ENCODE data around the gene AKR1C2. TPM values are rescaled to one million over a fixed set of nuclear protein-coding genes. Genes with fewer than 3 reads are reported as not detected.
"Not testable (repeated sequence)": the region's sequence is repeated elsewhere in the genome, so short reads cannot be mapped to it uniquely, and the experiment has no call there.

AKR1C2 gene
- polyA plus RNA-seq, 1 donor, result 10.3 TPM

DNA sequence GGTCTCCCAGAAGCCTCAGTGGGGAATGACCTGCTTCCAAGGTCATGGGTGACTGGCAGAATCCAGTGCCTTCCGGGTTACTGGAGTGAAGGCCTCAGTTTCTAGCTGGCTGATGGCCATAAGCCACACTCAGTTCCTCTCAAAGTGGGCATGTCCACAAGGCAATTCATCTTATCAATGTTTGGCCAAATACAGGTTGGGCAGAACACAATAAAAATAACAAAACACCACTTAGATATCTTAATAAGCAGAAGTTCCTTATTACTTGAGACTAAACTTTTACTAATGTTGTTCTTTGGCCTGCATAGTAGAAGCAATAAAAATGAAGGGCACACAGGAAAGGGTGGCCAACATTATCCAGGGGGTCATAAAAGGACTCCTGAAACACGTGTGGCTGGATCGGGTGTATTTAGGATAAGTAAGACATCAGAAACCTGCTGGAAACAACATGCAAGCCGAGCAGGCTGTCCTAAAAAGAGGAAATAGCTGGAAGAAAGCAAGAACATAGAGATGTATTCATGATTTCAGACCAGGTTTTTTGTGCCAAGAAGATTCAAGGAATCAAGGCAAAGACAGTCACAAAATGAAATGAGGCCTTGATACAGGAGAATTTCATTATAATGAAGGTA lies 19.6 kb upstream of the AKR1C2 start:
- no peak for DNase-seq (ENCODE audit: low read depth)

DNA sequence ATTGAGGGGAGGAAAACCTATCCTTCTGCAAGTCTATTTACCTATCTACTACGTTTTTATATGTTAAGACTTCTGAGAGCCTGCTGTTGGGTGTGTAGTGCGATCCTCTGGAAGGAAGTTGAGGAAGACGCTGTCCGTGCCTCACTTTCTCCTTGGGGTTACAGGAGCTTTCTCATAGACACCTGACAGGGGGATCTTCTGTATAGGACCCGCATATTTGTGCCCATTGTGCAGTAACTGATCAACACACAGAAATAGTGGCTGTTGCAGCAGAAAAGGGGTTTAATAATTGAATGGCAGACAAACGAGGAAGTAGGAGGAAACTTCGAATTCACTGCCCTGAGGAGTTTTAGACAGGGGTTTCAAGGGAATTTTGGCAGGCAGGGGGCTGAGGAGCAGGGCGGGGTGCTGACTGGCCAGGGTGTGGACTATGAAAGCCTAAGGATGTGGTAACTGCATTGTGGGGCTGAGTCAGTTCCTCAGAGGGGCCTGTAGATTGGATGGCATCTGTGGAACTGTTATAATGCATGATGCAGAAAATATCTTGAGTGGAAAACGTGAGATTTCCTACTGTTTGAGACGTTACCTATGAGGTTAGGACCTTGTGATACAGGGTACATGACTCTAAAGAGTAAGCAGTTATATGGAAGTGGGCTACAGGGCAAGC lies 18.1 kb upstream of the AKR1C2 start:
- not testable (repeated sequence) for DNase-seq (ENCODE audit: low read depth)

DNA sequence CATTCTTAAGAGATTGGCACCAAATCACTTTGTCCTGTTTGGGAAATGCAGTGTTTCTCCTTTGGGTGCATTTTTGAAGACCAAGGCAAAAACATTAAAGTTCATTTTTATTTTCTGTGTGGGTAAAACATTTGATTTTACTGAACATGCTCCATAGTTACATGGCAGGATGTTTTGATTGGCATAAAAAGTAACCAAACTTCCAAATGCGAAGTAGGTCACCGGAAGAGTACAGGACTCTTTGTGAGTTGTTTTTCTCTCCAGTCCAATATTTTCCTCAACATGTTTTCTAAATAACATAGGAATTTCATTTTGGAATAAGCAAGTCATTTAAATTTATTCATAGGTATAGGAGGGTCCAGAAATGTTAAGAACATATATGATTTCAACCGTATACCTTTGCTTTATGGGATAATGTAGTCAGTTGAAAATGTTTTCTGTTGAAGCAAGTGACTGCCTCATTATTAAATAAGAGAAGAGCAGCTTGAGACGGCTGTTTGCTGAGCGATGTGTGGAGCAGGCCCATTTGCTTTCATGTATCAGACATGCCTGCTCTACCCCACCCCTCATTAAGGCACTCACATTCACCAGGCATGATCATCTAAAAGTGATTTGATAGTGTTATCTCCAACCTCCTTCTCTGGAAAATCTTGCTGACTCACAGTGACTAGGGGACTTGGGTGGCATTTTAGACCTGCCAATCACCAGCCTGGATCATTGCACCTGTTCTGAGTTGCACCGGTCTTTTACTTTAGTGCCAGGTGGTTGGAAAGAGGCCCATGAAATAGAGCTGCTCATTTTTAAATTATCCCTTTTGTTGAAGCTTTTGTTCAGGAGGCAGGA lies 16.3 kb upstream of the AKR1C2 start:
- not testable (repeated sequence) for DNase-seq (ENCODE audit: low read depth)

DNA sequence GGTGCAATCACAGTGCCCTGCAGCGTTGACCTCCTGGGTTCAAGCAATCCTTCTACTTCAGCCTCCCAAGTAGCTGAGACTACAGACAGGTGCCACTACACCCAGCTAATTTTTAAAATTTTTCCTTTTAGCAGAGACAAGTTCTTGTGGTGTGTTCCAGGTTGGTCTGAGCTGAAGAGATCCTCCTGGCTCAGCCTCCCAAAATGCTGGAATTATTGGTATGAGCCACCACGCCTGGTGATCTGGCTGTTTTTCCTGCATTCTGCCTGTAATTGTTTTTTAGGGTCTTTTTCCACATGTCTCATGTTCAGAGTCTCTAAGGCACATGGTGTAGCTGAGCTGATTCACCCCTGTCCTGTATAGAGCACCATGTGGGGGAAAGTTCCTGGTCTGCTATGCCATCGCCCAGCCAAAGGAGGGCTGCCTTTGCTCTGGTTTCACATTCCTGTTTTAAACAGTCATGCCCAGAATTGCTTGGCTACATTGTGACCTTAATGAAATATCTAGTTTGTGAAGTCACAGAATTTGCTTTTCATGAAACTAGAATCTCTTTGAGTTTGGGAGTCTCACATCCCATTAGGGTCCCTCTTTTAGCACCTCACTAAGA lies 15.1 kb upstream of the AKR1C2 start:
- DNase-seq (ENCODE audit: low read depth), result not testable (repeated sequence)

DNA sequence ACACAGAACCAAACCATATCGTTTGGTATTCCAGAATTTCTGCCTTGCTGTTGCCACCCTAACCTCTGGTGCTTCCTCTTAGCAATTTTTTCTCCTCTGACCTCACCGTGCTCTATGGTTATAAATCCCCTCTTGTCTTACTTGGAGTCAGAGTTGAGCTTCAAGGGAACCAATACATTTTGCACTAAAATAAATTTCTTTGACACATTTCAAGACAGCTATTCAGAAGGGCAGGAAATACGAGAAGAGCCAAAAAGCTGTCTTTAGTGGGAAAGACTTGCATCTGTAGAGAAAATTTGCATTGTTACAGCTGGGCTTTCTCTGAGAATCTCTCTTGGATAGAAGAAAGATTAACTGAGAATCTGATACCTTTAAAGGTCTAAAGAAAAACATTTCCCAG lies 14.5 kb upstream of the AKR1C2 start:
- no peak for DNase-seq (ENCODE audit: low read depth)

DNA sequence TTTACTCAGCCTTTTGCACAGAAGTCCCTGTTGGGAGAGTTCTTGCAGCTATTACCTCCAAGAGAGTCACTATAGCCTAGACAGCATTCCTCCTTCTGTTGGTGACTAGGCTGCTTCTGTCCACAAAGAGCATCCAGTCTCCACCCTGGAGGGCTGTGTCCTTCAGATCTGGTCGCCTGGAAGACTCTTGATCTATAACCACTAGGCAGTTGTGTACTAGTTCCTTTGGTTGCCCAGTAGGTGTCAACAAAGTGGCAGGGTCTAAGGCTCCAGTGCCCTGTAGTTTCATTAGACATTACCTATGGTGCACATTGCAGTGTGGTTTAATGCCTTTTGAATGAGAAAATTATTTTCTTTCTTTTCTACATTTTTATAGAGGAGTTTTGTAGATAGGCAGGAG lies 11.3 kb upstream of the AKR1C2 start:
- DNase-seq (ENCODE audit: low read depth), result no peak

DNA sequence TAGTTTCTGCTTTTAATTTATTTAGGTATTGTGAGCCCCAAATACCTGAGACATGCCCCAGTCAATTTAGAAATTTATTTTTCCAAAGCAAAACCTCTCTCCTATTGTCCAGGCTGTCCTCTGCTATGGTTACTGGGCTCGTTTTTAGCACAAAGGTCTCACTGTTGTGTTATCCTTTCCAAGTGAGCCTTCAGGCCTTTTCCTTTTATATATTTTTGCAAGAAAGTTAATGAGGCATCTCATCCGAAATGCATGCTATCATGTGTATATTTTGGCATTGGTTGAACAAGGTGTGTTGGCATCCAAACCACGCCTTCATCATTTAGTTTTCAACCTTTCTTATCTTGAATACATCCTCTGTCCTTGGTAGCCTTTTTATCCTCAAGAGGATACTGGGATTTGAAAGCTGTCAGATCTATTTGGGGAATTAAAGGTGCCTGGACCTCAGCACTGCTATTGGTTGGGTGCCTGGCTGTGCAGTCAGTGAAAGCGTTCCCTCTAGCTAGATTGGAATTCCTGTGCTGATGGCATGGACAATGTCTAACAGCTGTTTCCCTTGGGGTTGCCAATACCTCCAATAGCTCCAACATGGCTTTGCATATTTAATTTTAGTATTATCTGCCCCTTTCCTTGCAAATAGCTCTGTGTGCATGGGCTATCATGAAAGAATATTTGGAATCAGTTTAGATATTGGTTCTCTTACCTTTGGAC lies 10.7 kb upstream of the AKR1C2 start:
- not testable (repeated sequence) for DNase-seq (ENCODE audit: low read depth)

DNA sequence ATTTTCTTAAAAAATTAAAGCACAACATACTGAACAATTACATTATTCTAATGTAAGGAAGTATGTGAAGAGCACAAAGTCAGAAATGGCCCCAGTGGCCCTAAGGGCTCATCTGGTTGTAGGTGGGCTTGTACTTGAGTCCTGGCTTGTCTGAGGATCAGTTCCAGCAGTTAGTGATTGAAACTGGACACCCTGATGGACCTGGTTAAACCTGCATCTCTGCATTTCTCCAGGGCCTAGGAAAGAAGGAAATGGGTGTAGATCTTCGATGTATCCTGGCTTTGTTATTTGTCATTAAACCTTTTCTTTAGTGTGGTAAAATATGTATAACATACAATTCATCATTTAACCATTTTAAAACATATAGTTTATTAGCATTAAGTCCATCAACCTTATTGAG lies 9.7 kb upstream of the AKR1C2 start:
- no peak for DNase-seq (ENCODE audit: low read depth)

DNA sequence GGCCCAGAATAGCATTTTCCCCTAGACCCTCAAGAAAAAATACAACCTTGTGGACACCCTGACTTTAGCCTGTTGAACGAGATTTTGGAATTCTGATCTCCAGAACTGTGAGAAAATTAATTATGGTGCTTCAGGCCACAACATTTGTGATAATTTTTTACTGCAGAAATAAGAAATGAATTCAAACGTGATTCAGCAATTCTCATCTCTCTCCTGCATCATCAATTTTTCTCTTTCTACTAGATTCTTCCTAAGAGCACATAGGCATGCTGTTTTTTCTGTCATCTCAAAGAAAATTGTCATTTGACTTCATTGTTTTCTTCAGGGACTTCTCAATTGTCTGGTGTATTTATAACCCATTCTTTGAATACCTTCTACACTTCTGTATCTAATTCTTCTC lies 8.9 kb upstream of the AKR1C2 start:
- no peak for DNase-seq (ENCODE audit: low read depth)

DNA sequence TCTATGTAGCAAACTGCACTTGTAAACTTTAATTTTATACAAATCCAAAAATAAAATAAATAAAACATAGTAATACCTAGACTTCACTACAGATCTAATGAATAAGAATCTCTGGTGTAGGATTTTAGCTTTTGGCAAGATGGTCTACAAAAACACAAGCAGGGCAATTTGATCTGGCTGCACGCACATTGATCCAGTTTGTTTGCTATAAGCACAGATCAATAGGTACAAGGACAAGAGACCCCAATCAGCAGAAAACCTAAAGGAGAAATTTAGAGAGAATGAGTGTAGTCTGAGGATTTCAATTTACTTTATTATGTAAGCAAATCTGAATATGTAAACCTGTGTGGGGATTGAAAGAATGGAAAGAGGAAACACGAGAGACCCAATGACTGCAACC lies 7.7 kb upstream of the AKR1C2 start:
- DNase-seq (ENCODE audit: low read depth), result not testable (repeated sequence)

DNA sequence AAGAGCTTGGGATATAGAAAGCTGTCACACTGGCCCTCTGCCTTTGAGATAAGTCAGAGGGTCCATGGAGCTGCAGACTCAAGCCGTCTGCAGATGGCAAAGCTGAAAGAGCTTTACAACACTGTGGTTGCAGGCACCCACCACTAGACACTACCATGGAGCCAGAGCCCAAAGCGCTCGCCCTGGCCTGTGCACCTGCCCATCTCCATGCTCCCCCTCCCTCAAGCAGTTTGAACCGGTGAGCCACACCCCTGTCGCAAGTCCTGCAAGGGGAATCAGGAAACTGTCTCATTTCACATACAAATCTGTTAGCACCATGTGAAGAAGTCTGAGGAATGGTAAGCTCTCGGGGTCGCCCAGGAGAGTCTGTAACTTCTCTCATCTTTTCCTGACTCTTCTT lies 6.4 kb upstream of the AKR1C2 start:
- not testable (repeated sequence) for DNase-seq (ENCODE audit: low read depth)

DNA sequence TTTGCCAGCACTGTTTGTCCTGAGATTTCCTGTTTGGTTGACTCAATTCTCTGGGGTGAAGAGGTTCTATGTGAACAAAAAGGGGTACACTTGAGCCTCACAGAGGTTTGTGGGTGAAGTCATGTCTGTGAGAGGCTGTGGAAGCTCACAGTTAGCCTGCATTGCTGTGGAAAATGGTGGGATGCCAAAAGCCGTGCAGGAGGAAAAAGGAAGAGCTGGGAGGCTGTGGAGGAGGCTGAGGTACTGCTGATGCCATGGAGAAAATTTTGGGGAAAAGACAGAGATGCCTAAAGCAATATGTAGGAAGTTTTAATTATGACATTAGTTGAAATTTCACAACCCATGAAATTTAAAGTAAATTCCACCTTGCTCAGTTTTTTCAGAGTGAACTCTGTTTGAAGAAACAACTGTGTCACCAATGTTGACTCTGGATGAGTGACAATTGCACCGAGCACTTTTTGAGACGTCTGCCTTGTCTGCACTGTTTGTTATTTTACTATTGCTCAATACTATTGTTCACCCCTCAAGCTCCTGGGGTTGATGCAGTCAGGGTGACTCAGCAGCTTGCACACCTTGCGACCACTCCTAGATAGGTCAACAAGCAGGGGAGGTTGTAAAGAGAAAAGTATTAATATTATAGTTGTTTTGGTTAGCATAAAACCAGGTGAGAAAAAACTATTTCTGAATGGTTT lies 5.3 kb upstream of the AKR1C2 start:
- DNase-seq (ENCODE audit: low read depth), result not testable (repeated sequence)

DNA sequence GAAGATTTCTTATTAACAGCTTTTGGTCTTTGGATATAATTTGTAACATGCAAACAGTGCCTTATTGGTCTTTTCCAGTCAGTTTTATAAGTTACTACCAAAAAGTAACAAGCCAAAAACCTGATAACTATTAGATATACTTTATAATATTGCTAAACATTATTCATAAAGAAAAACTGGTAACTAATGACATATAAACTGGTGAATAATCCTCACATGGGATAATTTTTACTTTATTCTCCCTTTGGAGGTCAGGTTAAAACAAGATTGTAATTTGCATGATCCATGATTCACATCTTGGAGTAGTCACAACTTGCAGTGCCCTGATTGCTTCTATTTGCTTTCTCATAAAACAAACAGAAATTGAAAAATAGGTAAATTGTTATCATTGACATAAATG lies 844 bp upstream of the AKR1C2 start:
- not testable (repeated sequence) for DNase-seq (ENCODE audit: low read depth)

DNA sequence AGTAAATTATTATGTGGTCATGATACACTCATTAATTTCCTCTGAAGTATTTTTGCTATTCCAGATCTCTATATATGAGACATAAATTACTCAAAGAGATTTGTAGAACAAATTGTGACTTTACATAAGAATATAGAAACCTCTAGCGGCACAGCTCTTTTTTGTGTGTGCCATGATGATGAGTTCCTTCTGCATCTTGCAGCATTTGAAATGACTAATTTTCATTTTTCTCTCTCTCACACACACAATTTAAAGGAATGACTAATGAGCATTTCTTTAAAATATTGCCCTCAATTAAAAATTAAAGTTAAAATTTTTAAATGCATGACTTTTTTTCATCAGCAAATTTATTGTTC lies 351 bp upstream of the AKR1C2 start:
- DNase-seq (ENCODE audit: low read depth), result not testable (repeated sequence)

DNA sequence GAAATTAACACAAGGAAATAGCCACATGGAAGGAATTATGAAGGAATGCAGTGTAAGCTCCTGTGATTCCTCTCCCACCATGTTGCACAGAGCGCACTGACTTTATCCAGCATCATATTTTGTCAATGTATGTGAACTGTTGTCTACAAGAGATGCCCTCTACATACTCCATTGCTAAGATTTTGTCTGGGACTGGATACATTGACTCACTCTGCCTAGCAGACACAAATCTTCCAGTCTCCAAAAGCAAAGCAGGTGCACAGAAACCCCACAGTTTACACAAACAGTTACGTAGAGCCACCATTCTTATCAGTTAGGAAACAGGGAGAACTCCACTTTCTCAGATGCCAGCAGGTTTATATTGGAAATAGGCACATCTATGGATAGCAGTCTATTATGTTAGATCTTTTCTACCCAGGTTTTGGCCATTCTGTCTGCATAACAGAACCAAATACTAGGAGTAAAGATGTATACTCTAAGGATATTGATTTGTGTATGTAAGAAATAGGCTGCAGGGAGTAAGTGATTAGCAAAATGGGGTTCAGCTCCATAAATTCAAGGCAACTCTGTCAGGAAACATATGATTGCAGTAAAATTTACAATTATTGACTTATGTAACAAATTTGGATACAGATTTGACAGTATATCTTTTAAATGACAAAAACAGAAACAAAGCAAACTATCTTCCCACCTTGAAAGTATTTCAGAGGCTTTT lies 1.5 kb downstream of the AKR1C2 start:
- no peak for DNase-seq (ENCODE audit: low read depth)

DNA sequence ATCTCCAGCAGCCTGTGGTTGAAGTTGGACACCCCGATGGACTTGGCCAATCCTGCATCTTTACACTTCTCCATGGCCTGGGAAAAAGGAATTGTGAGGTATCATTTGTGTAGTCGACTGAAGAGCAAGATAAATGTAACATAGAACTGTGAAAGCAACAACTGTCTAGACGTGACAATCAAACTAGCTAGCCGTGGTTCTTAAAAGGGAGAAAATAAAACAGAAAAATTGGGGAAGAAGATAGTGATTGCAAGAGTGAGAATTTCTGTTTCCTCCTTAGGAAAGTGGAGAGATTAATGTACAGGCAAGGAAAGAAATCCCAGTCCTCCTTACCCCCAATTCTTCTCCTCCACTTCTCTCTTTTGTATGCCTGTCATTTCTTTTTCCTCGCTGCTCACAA lies 5.0 kb downstream of the AKR1C2 start:
- DNase-seq (ENCODE audit: low read depth), result no peak

DNA sequence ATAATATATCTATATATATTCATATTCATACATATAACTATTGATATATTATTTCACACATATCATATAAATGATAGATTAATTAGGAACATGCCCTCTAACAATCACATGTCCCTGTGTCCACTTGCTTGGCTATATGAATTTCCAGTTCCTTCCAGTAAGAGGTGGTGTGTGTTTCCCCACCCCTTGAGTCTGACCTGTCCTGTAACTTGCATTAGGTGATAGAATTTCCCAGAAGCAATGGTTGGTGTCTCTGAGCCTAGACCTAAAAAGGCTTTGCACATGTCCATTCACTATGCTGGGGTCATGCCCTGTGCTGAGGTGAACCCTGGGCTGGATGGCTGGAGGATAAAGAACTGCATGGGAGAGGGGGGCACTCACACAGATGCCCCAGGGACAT lies 9.4 kb downstream of the AKR1C2 start:
- not testable (repeated sequence) for DNase-seq (ENCODE audit: low read depth)

DNA sequence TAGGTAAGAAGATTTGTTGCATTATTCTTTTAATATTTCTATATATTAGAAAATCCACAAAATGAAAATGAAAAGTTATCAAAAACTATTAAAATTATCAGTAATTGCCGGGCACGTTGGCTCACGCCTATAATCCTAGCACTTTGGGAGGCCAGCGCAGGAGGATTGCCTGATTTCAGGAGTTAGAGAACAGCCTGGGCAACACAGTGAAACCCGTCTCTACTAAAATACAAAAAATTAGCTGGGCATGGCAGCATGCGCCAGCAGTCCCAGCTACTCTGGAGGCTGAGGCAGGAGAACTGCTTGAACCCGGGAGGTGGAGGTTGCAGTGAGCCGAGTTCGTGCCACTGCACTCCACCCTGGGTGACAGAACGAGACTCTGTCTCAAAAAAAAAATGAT lies 11.1 kb downstream of the AKR1C2 start:
- DNase-seq (ENCODE audit: low read depth), result not testable (repeated sequence)

DNA sequence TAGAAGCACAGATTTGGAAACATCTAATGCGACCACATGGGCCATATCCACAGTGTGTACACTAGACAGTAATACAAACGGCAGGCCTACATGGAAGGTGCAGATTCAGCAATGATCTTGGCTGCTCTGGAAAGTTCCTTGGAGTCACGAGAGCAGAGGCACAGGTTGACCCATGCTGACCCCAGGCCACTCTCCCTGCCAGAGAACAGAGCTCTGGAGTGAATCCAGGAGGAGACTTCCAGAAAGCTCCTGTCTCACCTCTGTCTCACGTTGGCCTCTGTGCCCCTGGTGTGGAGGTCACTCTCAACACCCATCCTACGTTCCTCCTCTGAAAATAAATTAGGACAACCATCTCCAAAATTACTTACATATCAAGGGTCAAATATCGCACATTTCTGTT lies 12.2 kb downstream of the AKR1C2 start:
- not testable (repeated sequence) for DNase-seq (ENCODE audit: low read depth)

DNA sequence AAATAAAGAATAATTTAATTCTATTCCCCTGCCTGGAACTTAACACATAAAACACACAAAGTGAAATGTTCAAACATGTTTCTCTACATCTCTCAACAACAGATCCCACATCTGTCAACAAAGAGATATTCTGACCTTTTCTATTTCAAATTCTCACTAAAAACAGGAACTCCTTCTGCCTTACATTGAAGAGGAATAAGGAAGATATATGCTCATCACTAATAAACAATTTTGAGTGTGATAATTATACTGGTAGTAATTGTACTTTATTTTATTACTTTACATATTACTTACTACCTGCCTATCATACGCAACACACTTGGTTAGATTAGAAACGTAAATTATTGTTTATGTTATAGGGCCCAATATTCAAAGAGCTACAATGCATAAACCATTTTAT lies 13.4 kb downstream of the AKR1C2 start:
- no peak for DNase-seq (ENCODE audit: low read depth)

All from forelimb muscle (tissue), 1 donor.